Right lobe of liver (tissue), 4 donors: Measurements from ENCODE around the gene LANCL3.

ENCODE experiments used
- POLR2A ChIP-seq: fragments of 450-650 bp; IDR thresholded peaks from one replicate; pipeline ENCODE4 v1.6.1; 2017; ENCODE audit warnings: antibody characterized with exemption, mild to moderate bottlenecking
- TF ChIP-seq, protein P1 (sequence below), 4 donors: fragments of 200-600 bp in 3 of 4; fragments of 450-650 bp in 1 of 4; IDR thresholded peaks; one replicate each; pipeline versions ENCODE4 v1.5.1 to v1.8.0; 2016 to 2022; ENCODE audit warnings: antibody characterized with exemption in 4 of 4, mild to moderate bottlenecking in 2 of 4
- donor health status: DM: no; HTN: no; CAD: no.
- donor health status: DM: no; HTN: no; CAD: no.
- donor health status: DM: no; HTN: yes; CAD: no.

DNA sequence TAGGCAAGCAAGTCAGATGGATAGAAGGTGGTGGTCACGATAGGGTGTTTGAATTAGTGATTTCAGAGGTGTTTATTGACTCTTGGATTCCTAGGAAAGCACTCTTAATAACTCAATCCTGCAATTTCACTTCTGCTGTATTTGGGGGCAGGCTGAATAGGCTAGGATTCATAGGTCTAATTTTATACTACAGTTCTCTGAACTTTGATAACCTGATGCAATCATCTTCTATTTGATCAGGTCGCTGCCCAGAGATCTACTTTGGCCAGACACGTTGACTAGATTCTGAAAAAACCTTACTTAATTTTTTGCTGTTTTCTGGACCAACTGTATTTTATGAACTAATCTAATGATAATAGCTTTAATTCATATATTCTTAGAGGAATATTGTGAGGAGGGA, 140.5 kb downstream of the LANCL3 start:
- TF ChIP-seq, protein P1, sequence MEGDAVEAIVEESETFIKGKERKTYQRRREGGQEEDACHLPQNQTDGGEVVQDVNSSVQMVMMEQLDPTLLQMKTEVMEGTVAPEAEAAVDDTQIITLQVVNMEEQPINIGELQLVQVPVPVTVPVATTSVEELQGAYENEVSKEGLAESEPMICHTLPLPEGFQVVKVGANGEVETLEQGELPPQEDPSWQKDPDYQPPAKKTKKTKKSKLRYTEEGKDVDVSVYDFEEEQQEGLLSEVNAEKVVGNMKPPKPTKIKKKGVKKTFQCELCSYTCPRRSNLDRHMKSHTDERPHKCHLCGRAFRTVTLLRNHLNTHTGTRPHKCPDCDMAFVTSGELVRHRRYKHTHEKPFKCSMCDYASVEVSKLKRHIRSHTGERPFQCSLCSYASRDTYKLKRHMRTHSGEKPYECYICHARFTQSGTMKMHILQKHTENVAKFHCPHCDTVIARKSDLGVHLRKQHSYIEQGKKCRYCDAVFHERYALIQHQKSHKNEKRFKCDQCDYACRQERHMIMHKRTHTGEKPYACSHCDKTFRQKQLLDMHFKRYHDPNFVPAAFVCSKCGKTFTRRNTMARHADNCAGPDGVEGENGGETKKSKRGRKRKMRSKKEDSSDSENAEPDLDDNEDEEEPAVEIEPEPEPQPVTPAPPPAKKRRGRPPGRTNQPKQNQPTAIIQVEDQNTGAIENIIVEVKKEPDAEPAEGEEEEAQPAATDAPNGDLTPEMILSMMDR (IDR thresholded peaks at IDR 0.05), result no peak
- TF ChIP-seq POLR2A, result no peak
